Measurements from ENCODE around the gene CDKAL1.

CDKAL1 gene

DNA sequence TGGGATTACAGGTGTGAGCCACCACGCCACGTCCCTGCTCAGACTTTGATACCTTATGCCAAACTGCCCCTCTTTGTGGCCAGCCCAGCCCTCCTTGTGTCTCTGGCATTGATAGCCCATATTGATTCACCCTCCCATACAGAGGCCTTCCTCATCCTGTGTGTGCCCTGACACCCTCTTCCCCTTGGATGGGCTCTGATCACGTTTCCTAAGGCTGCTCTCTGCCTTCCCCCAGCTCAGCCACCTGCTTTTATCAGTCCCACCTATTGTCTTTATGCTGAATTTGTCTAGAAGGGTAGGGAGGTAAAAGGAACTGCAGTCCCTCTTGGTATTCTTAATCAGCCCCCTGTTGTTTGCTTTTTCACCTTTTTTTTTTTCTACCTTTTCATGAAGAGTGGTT, 95.9 kb downstream of the CDKAL1 start:
- Histone ChIP-seq H3K4me1 (no peaks in the 10 kb centered on the region), H3K27me3 (no peaks in the 10 kb centered on the region), H3K4me3 (ENCODE audit: low read depth, low read length) (no peak overlapping the region), H3K36me3 (no peaks in the 10 kb centered on the region), H3K9me3 (no peaks in the 10 kb centered on the region)
- TF ChIP-seq CTCF (IDR thresholded peaks at IDR 0.05; ENCODE audit: low read depth, low read length), result no peak
- DNase-seq, result no peak

DNA sequence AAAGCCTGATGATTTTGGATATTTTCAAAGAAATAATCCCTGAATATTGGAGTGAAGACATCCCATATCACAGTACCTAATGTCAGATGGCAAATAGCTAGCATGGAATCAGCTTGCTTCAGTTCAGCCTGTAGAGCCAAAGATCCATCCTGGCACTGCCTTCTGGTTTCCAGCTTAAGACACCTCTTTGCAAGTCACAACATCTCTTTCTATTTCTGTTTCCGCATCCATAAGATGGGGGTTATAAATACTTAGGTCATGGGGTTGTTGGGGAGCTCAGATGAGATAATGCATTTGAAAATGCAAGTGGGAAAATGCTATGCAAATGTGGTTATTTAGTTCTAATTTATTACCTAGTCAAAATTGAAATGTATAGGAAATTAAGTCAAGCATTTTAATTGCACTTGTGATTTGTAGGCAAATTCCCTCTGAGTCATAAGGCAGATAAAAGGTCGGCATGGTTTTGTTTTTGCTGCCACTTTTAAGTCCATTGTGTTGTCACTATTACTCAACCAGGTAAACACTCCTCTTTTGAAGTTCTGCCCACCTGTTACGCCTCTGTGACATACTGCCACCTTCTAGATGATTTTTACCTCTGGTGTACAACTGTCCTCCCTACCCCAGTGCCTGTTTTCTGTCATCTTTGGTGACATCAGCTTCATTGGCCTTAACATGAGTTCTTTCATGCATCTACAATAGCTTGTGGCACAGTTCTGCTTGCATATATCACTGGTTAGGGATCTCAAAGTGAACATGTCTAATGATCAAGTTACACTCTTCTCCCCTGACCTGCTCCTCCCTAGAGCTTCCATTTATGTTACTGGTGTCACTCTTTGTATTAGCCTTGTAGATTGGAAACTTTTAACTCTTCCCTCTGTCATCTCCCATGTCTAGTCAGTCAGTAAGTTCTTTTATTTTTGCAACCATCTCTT, 96.6 kb downstream of the CDKAL1 start:
- no peak overlapping the region for H3K4me3 ChIP-seq (ENCODE audit: low read depth, low read length)
- no peaks in the 10 kb centered on the region for H3K27me3 ChIP-seq
- no peaks in the 10 kb centered on the region for H3K36me3 ChIP-seq
- H3K9me3 ChIP-seq, result no peaks in the 10 kb centered on the region
- no peak for TF ChIP-seq CTCF (IDR thresholded peaks at IDR 0.05; ENCODE audit: low read depth, low read length)
- H3K4me1 ChIP-seq, result no peaks in the 10 kb centered on the region
- DNase-seq, result no peak

GRCh38 chr6:20631549-20631924, 97.3 kb downstream of the CDKAL1 start:
- no peaks in the 10 kb centered on the region for H3K36me3 ChIP-seq
- no peaks in the 10 kb centered on the region for H3K27me3 ChIP-seq
- no peak for TF ChIP-seq CTCF (IDR thresholded peaks at IDR 0.05; ENCODE audit: low read depth, low read length)
- no peak overlapping the region for H3K4me3 ChIP-seq (ENCODE audit: low read depth, low read length)
- no peak for DNase-seq
- H3K9me3 ChIP-seq, result no peaks in the 10 kb centered on the region
- H3K4me1 ChIP-seq, result no peaks in the 10 kb centered on the region

GRCh38 chr6:20632696-20633095, 98.4 kb downstream of the CDKAL1 start:
- no peak for DNase-seq
- Histone ChIP-seq H3K27me3 (no peaks in the 10 kb centered on the region), H3K4me3 (ENCODE audit: low read depth, low read length) (no peak overlapping the region), H3K9me3 (no peaks in the 10 kb centered on the region), H3K36me3 (no peaks in the 10 kb centered on the region), H3K4me1 (no peaks in the 10 kb centered on the region)
- no peak for TF ChIP-seq CTCF (IDR thresholded peaks at IDR 0.05; ENCODE audit: low read depth, low read length)

GRCh38 chr6:20633566-20634340, 99.5 kb downstream of the CDKAL1 start:
- Histone ChIP-seq H3K9me3 (no peaks in the 10 kb centered on the region), H3K4me1 (no peaks in the 10 kb centered on the region), H3K4me3 (ENCODE audit: low read depth, low read length) (no peak overlapping the region), H3K36me3 (no peaks in the 10 kb centered on the region), H3K27me3 (no peaks in the 10 kb centered on the region)
- TF ChIP-seq CTCF (IDR thresholded peaks at IDR 0.05; ENCODE audit: low read depth, low read length), result no peak
- DNase-seq, result no peak

GRCh38 chr6:20639161-20639560, 104.9 kb downstream of the CDKAL1 start:
- Histone ChIP-seq H3K4me3 (ENCODE audit: low read depth, low read length) (no peak overlapping the region), H3K9me3 (no peaks in the 10 kb centered on the region), H3K27me3 (no peaks in the 10 kb centered on the region), H3K4me1 (no peaks in the 10 kb centered on the region), H3K36me3 (no peaks in the 10 kb centered on the region)
- no peak for DNase-seq
- no peak for TF ChIP-seq CTCF (IDR thresholded peaks at IDR 0.05; ENCODE audit: low read depth, low read length)

Measured in BE2C (cell line).